GM10266 (cell line): ENCODE results near the gene GLTP.
"Not testable (repeated sequence)": the region's sequence is repeated elsewhere in the genome, so short reads cannot be mapped to it uniquely, and the experiment has no call there.

Experiments used
- DNase-seq: peaks from one replicate; pipeline ENCODE4 v3.0.0; 2012; ENCODE audit errors: extremely low spot score
- TF ChIP-seq, protein P1 (sequence below): IDR thresholded peaks from 2 replicates; pipeline ENCODE4 v1.5.1; 2012; ENCODE audit warnings: mild to moderate bottlenecking, low read depth; ENCODE audit not compliant: control insufficient read depth, insufficient read depth; ENCODE audit errors: missing control alignments

GLTP gene

DNA sequence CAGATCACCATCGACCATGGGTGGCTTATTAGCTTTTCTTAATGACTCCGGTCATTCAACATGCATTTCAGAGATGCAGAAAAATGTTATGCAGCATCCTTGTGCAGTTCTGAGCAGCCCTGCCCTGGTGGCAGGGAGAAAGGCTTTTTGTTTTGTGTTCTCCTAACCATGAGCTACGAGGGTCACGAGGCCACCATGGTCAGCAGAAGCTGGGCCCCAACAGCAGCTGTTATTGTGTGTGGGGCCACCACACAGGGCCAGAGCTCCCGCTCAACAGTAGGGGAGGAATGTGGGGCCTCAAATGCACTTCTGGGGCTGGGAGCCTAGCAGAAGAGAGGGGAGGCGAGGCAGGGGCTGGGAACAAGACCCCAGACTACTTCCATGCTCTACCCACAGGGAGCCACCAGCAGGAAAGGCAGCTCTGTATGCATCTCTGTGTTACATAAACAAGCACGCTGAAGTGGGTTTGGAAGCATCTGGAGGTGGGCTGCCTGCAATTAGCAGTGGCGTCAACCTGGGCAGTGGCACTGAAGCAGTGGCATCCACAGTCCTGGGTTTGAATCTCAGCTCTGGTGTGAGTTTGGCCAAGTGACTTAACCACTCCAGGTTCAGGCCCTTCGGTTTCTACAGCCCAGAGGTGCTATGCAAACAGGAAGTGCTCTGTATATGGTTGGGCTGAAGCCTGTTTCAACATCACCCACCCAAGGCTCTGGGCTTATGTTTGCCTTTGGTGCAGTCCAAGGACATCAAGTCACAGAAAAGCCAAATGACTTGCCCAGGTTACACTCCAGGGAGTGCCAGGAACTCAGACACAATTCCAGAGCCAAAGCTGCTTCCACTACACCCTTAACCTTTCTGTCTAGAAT lies 16.3 kb downstream of the GLTP start:
- DNase-seq, result no peak
- TF ChIP-seq, protein P1, sequence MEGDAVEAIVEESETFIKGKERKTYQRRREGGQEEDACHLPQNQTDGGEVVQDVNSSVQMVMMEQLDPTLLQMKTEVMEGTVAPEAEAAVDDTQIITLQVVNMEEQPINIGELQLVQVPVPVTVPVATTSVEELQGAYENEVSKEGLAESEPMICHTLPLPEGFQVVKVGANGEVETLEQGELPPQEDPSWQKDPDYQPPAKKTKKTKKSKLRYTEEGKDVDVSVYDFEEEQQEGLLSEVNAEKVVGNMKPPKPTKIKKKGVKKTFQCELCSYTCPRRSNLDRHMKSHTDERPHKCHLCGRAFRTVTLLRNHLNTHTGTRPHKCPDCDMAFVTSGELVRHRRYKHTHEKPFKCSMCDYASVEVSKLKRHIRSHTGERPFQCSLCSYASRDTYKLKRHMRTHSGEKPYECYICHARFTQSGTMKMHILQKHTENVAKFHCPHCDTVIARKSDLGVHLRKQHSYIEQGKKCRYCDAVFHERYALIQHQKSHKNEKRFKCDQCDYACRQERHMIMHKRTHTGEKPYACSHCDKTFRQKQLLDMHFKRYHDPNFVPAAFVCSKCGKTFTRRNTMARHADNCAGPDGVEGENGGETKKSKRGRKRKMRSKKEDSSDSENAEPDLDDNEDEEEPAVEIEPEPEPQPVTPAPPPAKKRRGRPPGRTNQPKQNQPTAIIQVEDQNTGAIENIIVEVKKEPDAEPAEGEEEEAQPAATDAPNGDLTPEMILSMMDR, result no peak

DNA sequence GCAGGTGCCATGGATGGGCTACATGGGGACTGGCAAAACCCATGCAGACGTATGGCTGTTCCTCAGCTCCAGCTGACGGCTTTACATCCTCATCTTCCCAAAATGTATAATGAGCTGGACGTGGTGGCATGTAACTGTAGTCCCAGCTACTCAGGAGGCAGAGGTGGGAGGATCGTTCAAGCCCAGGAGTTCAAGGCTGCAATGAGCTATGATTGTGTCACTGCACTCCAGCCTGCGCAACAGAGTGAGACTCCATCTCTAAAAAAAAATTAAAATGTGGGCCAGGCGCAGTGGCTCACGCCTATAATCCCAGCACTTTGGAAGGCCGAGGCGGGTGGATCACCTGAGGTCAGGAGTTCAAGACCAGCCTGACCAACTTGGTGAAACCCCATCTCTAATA lies 17.9 kb downstream of the GLTP start:
- not testable (repeated sequence) for DNase-seq

DNA sequence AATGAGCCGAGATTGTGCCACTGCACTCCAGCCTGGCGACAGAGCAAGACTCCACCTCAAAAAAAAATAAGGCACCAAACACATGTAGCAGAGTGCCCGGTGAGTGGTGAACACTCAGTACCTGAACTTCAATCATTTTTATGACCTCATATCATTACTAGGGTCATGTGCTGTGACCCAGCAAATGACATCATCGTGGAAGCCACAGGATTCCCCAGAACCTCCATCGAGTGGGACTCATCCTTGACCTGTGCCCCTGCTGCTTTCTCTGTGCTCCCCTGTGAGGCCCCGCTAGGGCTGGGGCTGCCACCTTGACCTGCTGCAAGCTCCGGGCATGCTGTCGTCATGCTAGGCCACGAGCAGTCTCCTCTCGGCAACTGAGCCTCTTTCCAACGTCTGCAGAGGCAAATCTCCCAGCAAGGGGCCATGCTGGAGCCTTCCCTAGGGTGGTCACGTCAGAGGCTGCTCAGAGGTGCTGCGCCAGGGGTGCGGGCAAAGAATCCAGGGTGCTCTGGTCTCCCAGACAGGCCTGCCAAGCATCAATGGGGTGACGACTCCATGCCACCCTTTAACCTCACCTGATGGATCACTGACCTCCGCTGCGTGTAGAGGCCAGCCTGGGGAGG lies 18.5 kb downstream of the GLTP start:
- DNase-seq, result no peak

DNA sequence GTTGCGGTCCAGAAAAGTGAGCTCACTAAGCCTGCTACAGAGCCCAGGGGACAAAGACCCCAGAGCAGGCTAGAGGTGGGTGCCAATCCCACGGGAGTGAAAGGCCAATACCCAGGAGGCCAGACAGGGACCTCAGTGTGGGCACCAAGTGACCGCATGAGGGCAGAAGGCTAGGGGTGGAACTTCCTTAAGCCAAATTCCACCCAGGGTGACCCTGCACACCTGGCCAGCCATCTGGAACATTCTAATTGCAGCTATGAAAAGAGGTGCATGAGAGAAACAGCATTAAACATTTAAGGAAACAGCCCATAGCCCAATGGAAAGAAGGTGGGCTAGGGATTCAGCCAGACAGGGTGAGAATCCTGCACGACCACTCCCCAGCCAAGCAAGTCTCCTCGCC lies 19.4 kb downstream of the GLTP start:
- DNase-seq, result no peak
- TF ChIP-seq, protein P1, result no peak

More for the DNA sequence above, 18.5 kb downstream of the GLTP start:
- TF ChIP-seq, protein P1, result no peak

DNA sequence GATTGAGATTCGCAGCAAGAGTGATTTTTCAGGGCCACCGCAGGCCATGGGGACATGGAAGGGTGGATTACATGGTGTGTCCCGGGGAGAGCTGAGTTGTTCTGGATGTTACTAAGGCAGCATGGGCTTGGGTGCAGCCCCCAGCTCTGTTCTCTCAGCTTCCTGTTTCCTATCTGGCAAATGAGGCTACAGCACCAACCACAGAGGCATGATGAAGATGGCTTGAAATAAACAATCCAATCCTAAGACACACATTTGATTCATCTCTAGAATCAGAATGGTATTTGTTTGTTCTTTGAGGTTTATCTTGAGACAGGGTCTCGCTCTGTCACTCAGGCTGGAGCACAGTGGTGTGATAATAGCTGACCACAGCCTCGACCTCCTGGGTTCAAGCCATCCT lies 21.6 kb downstream of the GLTP start:
- TF ChIP-seq, protein P1, result no peak
- no peak for DNase-seq

DNA sequence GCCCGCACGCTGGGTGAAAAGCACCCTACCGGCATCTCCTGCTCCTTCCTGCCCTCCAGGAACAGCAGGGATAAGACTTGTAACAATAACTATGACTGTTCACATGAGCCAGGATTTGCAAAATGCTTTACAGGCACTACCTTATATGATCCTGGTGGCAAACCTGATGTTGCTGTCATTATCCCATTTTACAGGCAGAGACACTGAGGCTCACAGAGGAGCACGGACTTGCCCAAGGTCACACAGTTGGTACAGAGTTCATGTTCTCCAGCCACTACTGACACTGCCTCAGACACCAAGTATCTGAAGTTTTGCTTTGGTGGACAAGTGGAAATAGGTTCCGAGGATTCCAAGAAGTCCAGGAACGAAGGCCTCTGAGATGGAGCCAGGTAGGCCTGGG lies 22.6 kb downstream of the GLTP start:
- TF ChIP-seq, protein P1, result no peak
- no peak for DNase-seq

DNA sequence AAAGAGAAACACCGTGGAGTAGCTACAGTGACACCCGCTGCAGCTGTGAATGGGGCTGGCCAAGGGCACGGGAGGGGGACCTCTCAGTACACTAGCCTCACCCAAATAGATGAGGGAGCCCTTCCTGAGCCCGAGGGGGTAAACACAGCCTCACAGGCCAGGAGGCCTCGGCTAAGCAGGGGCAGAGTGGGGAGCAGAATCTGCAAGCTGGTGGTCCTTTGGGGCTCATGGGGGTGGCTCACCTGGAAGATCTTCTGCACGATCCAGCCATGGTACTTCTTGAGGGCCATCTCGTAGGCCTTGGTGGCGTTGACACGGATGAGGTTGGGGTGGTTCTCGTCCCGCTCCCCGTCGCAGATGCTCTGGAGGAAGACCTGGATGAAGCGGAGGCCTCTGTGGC lies 25.0 kb downstream of the GLTP start:
- TF ChIP-seq, protein P1, result no peak

DNA sequence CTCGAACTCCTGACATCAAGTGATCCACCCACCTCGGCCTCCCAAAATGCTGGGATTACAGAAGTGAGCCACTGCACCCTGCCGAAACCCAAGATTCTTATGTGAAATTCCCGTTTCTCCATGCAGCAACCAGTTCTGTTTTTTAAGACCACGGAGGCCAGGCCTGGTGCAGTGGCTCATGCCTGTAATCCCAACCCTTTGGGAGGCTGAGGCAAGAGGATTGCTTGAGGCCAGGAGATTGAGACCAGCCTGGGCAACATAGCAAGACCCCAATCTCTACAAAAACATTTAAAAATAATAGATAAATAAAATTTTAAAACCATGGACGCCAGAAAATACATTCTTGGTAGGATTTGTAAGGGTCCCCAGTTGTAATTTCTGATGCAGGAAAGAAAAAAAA lies 29.8 kb downstream of the GLTP start:
- DNase-seq, result not testable (repeated sequence)

More for the DNA sequence above, 25.0 kb downstream of the GLTP start:
- no peak for DNase-seq
